HCT116 (cell line): ENCODE results near the gene RASA4. TPM values are rescaled to one million over a fixed set of nuclear protein-coding genes. Genes with fewer than 3 reads are reported as not detected.
A peak's percentile ranks its signal among the peaks of the same experiment; 100 is the strongest.
"Not testable (repeated sequence)": the region's sequence is repeated elsewhere in the genome, so short reads cannot be mapped to it uniquely, and the experiment has no call there.

Experiments
- ATAC-seq: fragments of 200-7000 bp; cut with Tn5 transposase; 2 replicates; pipeline ENCODE4 v1.9.1; 2020; ENCODE audit warnings: mild to moderate bottlenecking, moderate library complexity
- BruUV-seq: library from RNA; stranded (reverse); fragments of 400-500 nt; replicated peaks from 2 replicates; lab custom pipeline; 2021; lab: Mats Ljungman, UMichigan
- CTCF ChIA-PET: fragments of 300-600 bp; sonication (Branson Sonifier 250); formaldehyde crosslinking; loops from one replicate; lab custom pipeline; 2021; ENCODE audit warnings: antibody characterized with exemption; lab: Charles Lee
- POLR2A ChIA-PET: fragments of 300-600, 350-600 bp; sonication (Branson Sonifier 250); formaldehyde crosslinking; loops from one replicate; lab custom pipeline; 2021; ENCODE audit warnings: antibody characterized with exemption; lab: Charles Lee
- RAD21 ChIA-PET, 2 experiments: fragments of 300-600 bp; sonication (Branson Sonifier 250); formaldehyde crosslinking; loops; one replicate each; lab custom pipeline; 2023; ENCODE audit warnings: low total read pairs in 2 of 2; ENCODE audit not compliant: uncharacterized antibody in 2 of 2, unreplicated experiment in 2 of 2, low non-redundant PET in 1 of 2; lab: Charles Lee
- DNase-seq: peaks from one replicate; pipeline ENCODE4 v3.0.0-alpha.2; 2010; ENCODE audit warnings: low read depth, low spot score
- H2AFZ ChIP-seq: fragments of 200-600 bp; shearing (Covaris generic), sonication (generic); 2 replicates; pipeline ENCODE4 v1.6.1; 2017; ENCODE audit warnings: low read depth, mixed run types, mixed read lengths, antibody characterized with exemption, low read length; ENCODE audit not compliant: poor library complexity, severe bottlenecking
- H3K27ac ChIP-seq: 2 replicates; pipeline ENCODE4 v1.5.1; 2012; ENCODE audit warnings: low read depth, low read length
- H3K27me3 ChIP-seq: fragments of 200-600 bp; sonication (generic); 2 replicates; pipeline ENCODE4 v1.6.1; 2016; ENCODE audit warnings: mixed run types, low read length, mixed read lengths; ENCODE audit not compliant: insufficient read depth
- H3K36me3 ChIP-seq, 2 experiments: fragments of 200-500 bp in 1 of 2; fragments of 200-600 bp in 1 of 2; sonication (Bioruptor generic) in 1 of 2; sonication (generic) in 1 of 2; 2 replicates each; pipeline versions ENCODE4 v1.5.1 to v1.6.1; 2014 to 2016; ENCODE audit warnings: low read length in 2 of 2, inconsistent platforms in 1 of 2, mixed read lengths in 1 of 2, mixed run types in 1 of 2; ENCODE audit not compliant: insufficient read depth in 2 of 2, control insufficient read depth in 1 of 2
- H3K4me1 ChIP-seq, 2 experiments: fragments of 200-600 bp in 1 of 2; sonication (generic) in 1 of 2; 2 replicates each; pipeline versions ENCODE4 v1.5.1 to v1.6.1; 2012 to 2017; ENCODE audit warnings: low read length in 2 of 2, inconsistent platforms in 1 of 2, mild to moderate bottlenecking in 1 of 2, mixed read lengths in 1 of 2, mixed run types in 1 of 2, moderate library complexity in 1 of 2; ENCODE audit not compliant: insufficient read depth in 2 of 2, control insufficient read depth in 1 of 2
- H3K4me2 ChIP-seq: fragments of 200-600 bp; sonication (generic); 2 replicates; pipeline ENCODE4 v1.6.1; 2017; ENCODE audit warnings: mixed run types, low read length, mixed read lengths
- H3K4me3 ChIP-seq, 2 experiments: fragments of 200-600 bp in 1 of 2; sonication (generic) in 1 of 2; replicated peaks in 1 of 2; 2 replicates each; pipeline ENCODE4 v1.5.1; 2011 to 2016; ENCODE audit warnings: low read length in 2 of 2, control low read depth in 1 of 2, low read depth in 1 of 2, mild to moderate bottlenecking in 1 of 2, mixed read lengths in 1 of 2, mixed run types in 1 of 2
- H3K79me2 ChIP-seq: fragments of 200-600 bp; sonication (generic); 2 replicates; pipeline ENCODE4 v1.6.1; 2017; ENCODE audit warnings: mild to moderate bottlenecking, mixed run types, low read length, moderate library complexity, mixed read lengths; ENCODE audit not compliant: insufficient read depth
- H3K9ac ChIP-seq: fragments of 200-600 bp; sonication (generic); 2 replicates; pipeline ENCODE4 v1.6.1; 2016; ENCODE audit warnings: low read length, mixed read lengths
- H3K9me2 ChIP-seq: fragments of 200-600 bp; sonication (generic), shearing (Covaris generic); 2 replicates; pipeline ENCODE4 v1.6.1; 2017; ENCODE audit warnings: mixed run types, mild to moderate bottlenecking, moderate library complexity; ENCODE audit not compliant: insufficient read depth
- H3K9me3 ChIP-seq, 2 experiments: fragments of 200-500 bp in 1 of 2; fragments of 200-600 bp in 1 of 2; sonication (Bioruptor generic) in 1 of 2; sonication (generic) in 1 of 2; 2 replicates each; pipeline ENCODE4 v1.6.1; 2014 to 2017; ENCODE audit warnings: low read length in 2 of 2, mixed read lengths in 2 of 2, inconsistent platforms in 1 of 2, low read depth in 1 of 2, mild to moderate bottlenecking in 1 of 2, mixed run types in 1 of 2, moderate library complexity in 1 of 2; ENCODE audit not compliant: control insufficient read depth in 1 of 2, insufficient read depth in 1 of 2
- H4K20me1 ChIP-seq: fragments of 200-600 bp; sonication (generic), shearing (Covaris generic); 2 replicates; pipeline ENCODE4 v1.6.1; 2017; ENCODE audit warnings: mixed run types, mild to moderate bottlenecking, moderate library complexity; ENCODE audit not compliant: insufficient read depth
- intact Hi-C: fragments of 100-400 bp; cut with micrococcal nuclease; formaldehyde crosslinking; loops from 2 replicates; pipeline ENCODE4 v1.10.0; 2022
- total RNA-seq: library from RNA; stranded (reverse); gene quantifications from one replicate; pipeline ENCODE4 v1.2.1, GENCODE V29; 2021; ENCODE audit not compliant: unreplicated experiment

The RASA4 gene
- total RNA-seq, 1 experiment from 2014 or later, result 18.3 TPM

DNA sequence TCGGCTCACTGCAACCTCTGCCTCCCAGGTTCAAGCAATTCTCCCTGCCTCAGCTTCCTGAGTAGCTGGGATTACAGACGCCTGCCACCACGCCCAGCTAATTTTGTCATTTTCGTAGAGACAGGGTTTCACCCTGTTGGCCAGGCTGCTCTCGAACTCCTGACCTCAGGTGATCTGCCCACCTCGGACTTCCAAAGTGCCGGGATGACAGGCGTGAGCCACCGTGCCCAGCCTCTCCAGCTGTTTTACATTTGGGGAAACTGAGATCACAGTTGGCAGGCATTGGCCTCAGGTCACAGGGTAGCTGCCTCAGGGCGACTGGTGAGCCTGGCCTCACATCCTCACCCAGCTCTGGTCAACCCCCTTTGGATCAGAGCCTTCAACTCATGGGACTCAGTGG is 6.8 kb downstream of the RASA4 start:
- CTCF ChIA-PET, H3K4me1 ChIP-seq: not testable (repeated sequence)

GRCh38 chr7:102606848-102607247 is 9.7 kb downstream of the RASA4 start:
- H3K9ac ChIP-seq, CTCF ChIA-PET: not testable (repeated sequence)

More for the DNA sequence above, 6.8 kb downstream of the RASA4 start:
- ATAC-seq, DNase-seq, H3K4me2 ChIP-seq, intact Hi-C loops, H3K9me2 ChIP-seq, H3K27ac ChIP-seq, RAD21 ChIA-PET, H3K27me3 ChIP-seq, H2AFZ ChIP-seq, BruUV-seq, H3K79me2 ChIP-seq, H3K9me3 ChIP-seq, H3K4me3 ChIP-seq, H3K9ac ChIP-seq, POLR2A ChIA-PET, H3K36me3 ChIP-seq, H4K20me1 ChIP-seq: not testable (repeated sequence)

GRCh38 chr7:102604431-102605145 is 12.0 kb downstream of the RASA4 start:
- H3K79me2 ChIP-seq, H3K4me3 ChIP-seq, CTCF ChIA-PET, H3K9me3 ChIP-seq, H3K36me3 ChIP-seq, H3K9ac ChIP-seq, H3K27ac ChIP-seq, H3K4me2 ChIP-seq, POLR2A ChIA-PET, H3K9me2 ChIP-seq, H2AFZ ChIP-seq, H3K4me1 ChIP-seq, RAD21 ChIA-PET, H3K27me3 ChIP-seq, DNase-seq, BruUV-seq, intact Hi-C loops, H4K20me1 ChIP-seq: not testable (repeated sequence)
- ATAC-seq, result peak; percentile 89

More at GRCh38 chr7:102606848-102607247, 9.7 kb downstream of the RASA4 start:
- intact Hi-C loops, DNase-seq, H3K36me3 ChIP-seq, H4K20me1 ChIP-seq, H3K9me2 ChIP-seq, H3K27me3 ChIP-seq, H3K4me1 ChIP-seq, ATAC-seq, H2AFZ ChIP-seq, POLR2A ChIA-PET, RAD21 ChIA-PET, H3K79me2 ChIP-seq, H3K4me3 ChIP-seq, BruUV-seq, H3K9me3 ChIP-seq, H3K27ac ChIP-seq, H3K4me2 ChIP-seq: not testable (repeated sequence)

DNA sequence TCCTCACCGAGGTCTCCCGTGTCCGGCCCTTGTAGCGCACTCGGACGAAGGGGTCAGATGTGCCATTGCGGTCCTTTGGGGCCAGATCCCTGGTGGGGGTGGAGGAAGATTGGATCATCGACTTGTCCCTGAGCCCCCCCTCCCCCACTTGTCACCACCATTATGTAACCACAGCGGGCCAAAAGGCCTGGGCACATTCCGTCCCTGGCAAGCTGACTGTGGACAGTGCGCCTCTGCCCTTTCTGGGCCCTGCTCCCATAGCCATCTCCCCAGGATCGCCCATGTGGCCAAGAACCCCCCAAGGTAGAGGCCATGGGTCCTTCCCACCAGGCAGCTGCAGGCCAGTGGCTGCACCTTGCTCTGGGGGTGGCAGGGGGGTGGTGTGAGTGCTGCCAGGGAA is 14.2 kb downstream of the RASA4 start:
- CTCF ChIA-PET, BruUV-seq, ATAC-seq: not testable (repeated sequence)

More for the DNA sequence above, 14.2 kb downstream of the RASA4 start:
- intact Hi-C loops, H3K9me3 ChIP-seq, H4K20me1 ChIP-seq, H3K36me3 ChIP-seq, POLR2A ChIA-PET, H3K27ac ChIP-seq, H3K79me2 ChIP-seq, H2AFZ ChIP-seq, H3K4me2 ChIP-seq, RAD21 ChIA-PET, H3K4me1 ChIP-seq, H3K4me3 ChIP-seq, DNase-seq, H3K9ac ChIP-seq, H3K27me3 ChIP-seq, H3K9me2 ChIP-seq: not testable (repeated sequence)
